Neural progenitor cell (in vitro differentiated cells): Measurements from ENCODE around the gene MDC1.
"Not testable (repeated sequence)": the region's sequence is repeated elsewhere in the genome, so short reads cannot be mapped to it uniquely, and the experiment has no call there.

Experiments used
- CTCF ChIP-seq: fragments of 200-600 bp; sonication (generic); IDR thresholded peaks from 2 replicates; pipeline ENCODE4 v1.5.1; 2017; ENCODE audit warnings: antibody characterized with exemption, mild to moderate bottlenecking
- EZH2phosphoT487 ChIP-seq: fragments of 200-600 bp; sonication (generic); IDR thresholded peaks from 2 replicates; pipeline ENCODE4 v1.6.1; 2017; ENCODE audit warnings: antibody characterized with exemption

DNA sequence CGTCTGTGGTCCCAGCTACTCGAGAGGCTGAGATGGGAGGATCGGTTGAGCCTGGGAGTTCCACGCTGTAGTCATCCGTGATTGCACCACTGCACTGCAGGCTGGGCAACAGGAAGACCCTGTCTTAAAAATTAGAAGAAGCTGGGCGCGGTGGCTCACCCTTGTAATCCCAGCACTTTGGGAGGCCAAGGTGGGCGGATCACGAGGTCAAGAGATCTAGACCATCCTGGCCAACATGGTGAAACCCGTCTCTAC is 4.9 kb upstream of the MDC1 start:
- not testable (repeated sequence) for TF ChIP-seq CTCF, EZH2phosphoT487
